Raji (cell line): ENCODE results near the gene HIPK3.
A peak's percentile ranks its signal among the peaks of the same experiment; 100 is the strongest.

Experiments
- POLR2A ChIP-seq: IDR thresholded peaks from 2 replicates; pipeline ENCODE4 v1.6.1; 2011; ENCODE audit warnings: low read depth, low read length, control low read depth; ENCODE audit not compliant: insufficient read depth

The HIPK3 gene

GRCh38 chr11:33256031-33256812, 959 bp upstream of the HIPK3 start:
- TF ChIP-seq POLR2A: no peak

- no peak for TF ChIP-seq POLR2A
These were observed 395 bp upstream of the HIPK3 start for GRCh38 chr11:33256813-33257159.

GRCh38 chr11:33257897-33258630, 883 bp downstream of the HIPK3 start:
- TF ChIP-seq POLR2A: peak; percentile 76

- TF ChIP-seq POLR2A: no peak
These were observed 1.5 kb downstream of the HIPK3 start for GRCh38 chr11:33258631-33259205.

GRCh38 chr11:33259869-33260268, 2.7 kb downstream of the HIPK3 start:
- TF ChIP-seq POLR2A: no peak

GRCh38 chr11:33262011-33262645, 4.9 kb downstream of the HIPK3 start:
- TF ChIP-seq POLR2A: no peak

- no peak for TF ChIP-seq POLR2A
These were observed 6.4 kb downstream of the HIPK3 start for GRCh38 chr11:33263549-33263948.

- TF ChIP-seq POLR2A: no peak
These were observed 7.7 kb downstream of the HIPK3 start for GRCh38 chr11:33264926-33265325.

GRCh38 chr11:33266393-33267215, 9.4 kb downstream of the HIPK3 start:
- TF ChIP-seq POLR2A: no peak

- no peak for TF ChIP-seq POLR2A
These were observed 11.9 kb downstream of the HIPK3 start for GRCh38 chr11:33268945-33269540.

- TF ChIP-seq POLR2A: no peak
These were observed 12.6 kb downstream of the HIPK3 start for GRCh38 chr11:33269822-33270221.

GRCh38 chr11:33271059-33271458, 13.9 kb downstream of the HIPK3 start:
- no peak for TF ChIP-seq POLR2A

GRCh38 chr11:33272338-33273107, 15.3 kb downstream of the HIPK3 start:
- TF ChIP-seq POLR2A: no peak

- no peak for TF ChIP-seq POLR2A
These were observed 16.5 kb downstream of the HIPK3 start for GRCh38 chr11:33273656-33274055.
